ENCODE results near the gene ASTN2. TPM values are rescaled to one million over a fixed set of nuclear protein-coding genes. Genes with fewer than 3 reads are reported as not detected.

ASTN2 gene
- total RNA-seq, 2 donors from 2014 or later: 2.2 to 5.1 TPM

GRCh38 chr9:116476935-116477381 lies 937.9 kb downstream of the ASTN2 start:
- no peak for DNase-seq (ENCODE audit: low spot score)
- peaks cover 21% of the 10 kb centered on the region for H3K9me3 Mint-ChIP-seq
- H3K27me3 Mint-ChIP-seq: no peaks in the 10 kb centered on the region
- no peaks in the 10 kb centered on the region for H3K36me3 Mint-ChIP-seq
- peaks cover 0 to 2% of the 10 kb centered on the region in 2 donors for H3K4me1 Mint-ChIP-seq (ENCODE audit: low read depth in 2 of 2)
- ATAC-seq: no peak
- no peak overlapping the region for H3K4me3 Mint-ChIP-seq
- no peak overlapping the region for H3K27ac Mint-ChIP-seq

- Mint-ChIP-seq H3K36me3 (no peaks in the 10 kb centered on the region), H3K27me3 (no peaks in the 10 kb centered on the region), H3K4me1 (ENCODE audit: low read depth in 2 of 2) (peaks cover 0 to 2% of the 10 kb centered on the region in 2 donors)
These were observed 938.9 kb downstream of the ASTN2 start for GRCh38 chr9:116476002-116476401.

GRCh38 chr9:116475201-116475600 lies 939.7 kb downstream of the ASTN2 start:
- H3K4me3 Mint-ChIP-seq: no peak overlapping the region
- H3K36me3 Mint-ChIP-seq: no peaks in the 10 kb centered on the region
- H3K9me3 Mint-ChIP-seq: peaks cover 17% of the 10 kb centered on the region
- no peaks in the 10 kb centered on the region for H3K27me3 Mint-ChIP-seq
- H3K27ac Mint-ChIP-seq: no peak overlapping the region
- DNase-seq (ENCODE audit: low spot score): no peak
- ATAC-seq: no peak
- no peaks in the 10 kb centered on the region for H3K4me1 Mint-ChIP-seq (ENCODE audit: low read depth in 2 of 2)

More at GRCh38 chr9:116476002-116476401, 938.9 kb downstream of the ASTN2 start:
- no peak for DNase-seq (ENCODE audit: low spot score)
- no peak for ATAC-seq
- H3K9me3 Mint-ChIP-seq: peaks cover 21% of the 10 kb centered on the region
- H3K4me3 Mint-ChIP-seq: no peak overlapping the region
- no peak overlapping the region for H3K27ac Mint-ChIP-seq

- no peaks in the 10 kb centered on the region for H3K4me1 Mint-ChIP-seq (ENCODE audit: low read depth in 2 of 2)
- H3K27ac Mint-ChIP-seq: no peak overlapping the region
- H3K9me3 Mint-ChIP-seq: peaks cover 15% of the 10 kb centered on the region
- H3K4me3 Mint-ChIP-seq: no peak overlapping the region
- ATAC-seq: no peak
- no peak for DNase-seq (ENCODE audit: low spot score)
- no peaks in the 10 kb centered on the region for H3K27me3 Mint-ChIP-seq
- H3K36me3 Mint-ChIP-seq: no peaks in the 10 kb centered on the region
These were observed 942.8 kb downstream of the ASTN2 start for GRCh38 chr9:116471944-116472506.

GRCh38 chr9:116471093-116471906 lies 943.6 kb downstream of the ASTN2 start:
- Mint-ChIP-seq H3K4me1 (ENCODE audit: low read depth in 2 of 2) (no peaks in the 10 kb centered on the region), H3K36me3 (no peaks in the 10 kb centered on the region), H3K27ac (no peak overlapping the region), H3K4me3 (no peak overlapping the region), H3K9me3 (peaks cover 15% of the 10 kb centered on the region), H3K27me3 (no peaks in the 10 kb centered on the region)
- no peak for DNase-seq (ENCODE audit: low spot score)
- ATAC-seq: no peak

- no peak overlapping the region for H3K27ac Mint-ChIP-seq
- no peaks in the 10 kb centered on the region for H3K27me3 Mint-ChIP-seq
- DNase-seq (ENCODE audit: low spot score): no peak
- no peak overlapping the region for H3K4me3 Mint-ChIP-seq
- no peak for ATAC-seq
- H3K36me3 Mint-ChIP-seq: no peaks in the 10 kb centered on the region
- no peaks in the 10 kb centered on the region for H3K4me1 Mint-ChIP-seq (ENCODE audit: low read depth in 2 of 2)
- peaks cover 8% of the 10 kb centered on the region for H3K9me3 Mint-ChIP-seq
These were observed 945.9 kb downstream of the ASTN2 start for GRCh38 chr9:116468793-116469527.

- no peaks in the 10 kb centered on the region for H3K36me3 Mint-ChIP-seq
These were observed 946.5 kb downstream of the ASTN2 start for GRCh38 chr9:116468369-116468768.

GRCh38 chr9:116467740-116468351 lies 947.0 kb downstream of the ASTN2 start:
- no peak overlapping the region for H3K4me3 Mint-ChIP-seq
- ATAC-seq (no peak), DNase-seq (ENCODE audit: low spot score) (no peak)
- H3K36me3 Mint-ChIP-seq: no peaks in the 10 kb centered on the region
- H3K27ac Mint-ChIP-seq: no peak overlapping the region
- H3K9me3 Mint-ChIP-seq: peaks cover 8% of the 10 kb centered on the region
- H3K4me1 Mint-ChIP-seq (ENCODE audit: low read depth in 2 of 2): no peaks in the 10 kb centered on the region
- H3K27me3 Mint-ChIP-seq: no peaks in the 10 kb centered on the region

More at GRCh38 chr9:116468369-116468768, 946.5 kb downstream of the ASTN2 start:
- DNase-seq (ENCODE audit: low spot score) (no peak), ATAC-seq (no peak)
- H3K27me3 Mint-ChIP-seq: no peaks in the 10 kb centered on the region
- H3K4me1 Mint-ChIP-seq (ENCODE audit: low read depth in 2 of 2): no peaks in the 10 kb centered on the region
- peaks cover 8% of the 10 kb centered on the region for H3K9me3 Mint-ChIP-seq
- H3K27ac Mint-ChIP-seq: no peak overlapping the region
- H3K4me3 Mint-ChIP-seq: no peak overlapping the region

- no peaks in the 10 kb centered on the region for H3K4me1 Mint-ChIP-seq (ENCODE audit: low read depth in 2 of 2)
- ATAC-seq: no peak
- H3K36me3 Mint-ChIP-seq: no peaks in the 10 kb centered on the region
- H3K9me3 Mint-ChIP-seq: peaks cover 6% of the 10 kb centered on the region
- no peak overlapping the region for H3K27ac Mint-ChIP-seq
- no peaks in the 10 kb centered on the region for H3K27me3 Mint-ChIP-seq
- DNase-seq (ENCODE audit: low spot score): no peak
- no peak overlapping the region for H3K4me3 Mint-ChIP-seq
These were observed 948.3 kb downstream of the ASTN2 start for GRCh38 chr9:116466271-116467235.

- no peak overlapping the region for H3K27ac Mint-ChIP-seq
- ATAC-seq: no peak
- no peak overlapping the region for H3K4me3 Mint-ChIP-seq
- H3K36me3 Mint-ChIP-seq: no peaks in the 10 kb centered on the region
- H3K4me1 Mint-ChIP-seq (ENCODE audit: low read depth in 2 of 2): no peaks in the 10 kb centered on the region
- peaks cover 8% of the 10 kb centered on the region for H3K9me3 Mint-ChIP-seq
- no peak for DNase-seq (ENCODE audit: low spot score)
- H3K27me3 Mint-ChIP-seq: no peaks in the 10 kb centered on the region
These were observed 949.1 kb downstream of the ASTN2 start for GRCh38 chr9:116465576-116466270.

GRCh38 chr9:116464987-116465571 lies 949.8 kb downstream of the ASTN2 start:
- DNase-seq (ENCODE audit: low spot score): no peak
- Mint-ChIP-seq H3K36me3 (no peaks in the 10 kb centered on the region), H3K9me3 (peaks cover 8% of the 10 kb centered on the region), H3K27me3 (no peaks in the 10 kb centered on the region), H3K4me3 (no peak overlapping the region), H3K4me1 (ENCODE audit: low read depth in 2 of 2) (no peaks in the 10 kb centered on the region), H3K27ac (no peak overlapping the region)
- no peak for ATAC-seq

GRCh38 chr9:116464423-116464822 lies 950.4 kb downstream of the ASTN2 start:
- Mint-ChIP-seq H3K27ac (no peak overlapping the region), H3K4me1 (ENCODE audit: low read depth in 2 of 2) (no peaks in the 10 kb centered on the region), H3K36me3 (no peaks in the 10 kb centered on the region), H3K9me3 (peaks cover 8% of the 10 kb centered on the region), H3K27me3 (no peaks in the 10 kb centered on the region), H3K4me3 (no peak overlapping the region)
- DNase-seq (ENCODE audit: low spot score) (no peak), ATAC-seq (no peak)
